B cell (primary cell): ENCODE results near the gene BNIP3.

Experiments used
- EZH2 ChIP-seq: IDR thresholded peaks from 2 replicates; pipeline ENCODE4 v1.6.1; 2012; ENCODE audit warnings: borderline replicate concordance, low read depth, mild to moderate bottlenecking, moderate library complexity, low read length; ENCODE audit not compliant: insufficient read depth, poor library complexity, severe bottlenecking
- TF ChIP-seq, protein P1 (sequence below): fragments of 200-600 bp; IDR thresholded peaks from one replicate; pipeline ENCODE4 v1.8.0; 2022; ENCODE audit warnings: antibody characterized with exemption, mild to moderate bottlenecking

GRCh38 chr10:131937836-131938235 is 43.9 kb downstream of the BNIP3 start:
- TF ChIP-seq, protein P1, sequence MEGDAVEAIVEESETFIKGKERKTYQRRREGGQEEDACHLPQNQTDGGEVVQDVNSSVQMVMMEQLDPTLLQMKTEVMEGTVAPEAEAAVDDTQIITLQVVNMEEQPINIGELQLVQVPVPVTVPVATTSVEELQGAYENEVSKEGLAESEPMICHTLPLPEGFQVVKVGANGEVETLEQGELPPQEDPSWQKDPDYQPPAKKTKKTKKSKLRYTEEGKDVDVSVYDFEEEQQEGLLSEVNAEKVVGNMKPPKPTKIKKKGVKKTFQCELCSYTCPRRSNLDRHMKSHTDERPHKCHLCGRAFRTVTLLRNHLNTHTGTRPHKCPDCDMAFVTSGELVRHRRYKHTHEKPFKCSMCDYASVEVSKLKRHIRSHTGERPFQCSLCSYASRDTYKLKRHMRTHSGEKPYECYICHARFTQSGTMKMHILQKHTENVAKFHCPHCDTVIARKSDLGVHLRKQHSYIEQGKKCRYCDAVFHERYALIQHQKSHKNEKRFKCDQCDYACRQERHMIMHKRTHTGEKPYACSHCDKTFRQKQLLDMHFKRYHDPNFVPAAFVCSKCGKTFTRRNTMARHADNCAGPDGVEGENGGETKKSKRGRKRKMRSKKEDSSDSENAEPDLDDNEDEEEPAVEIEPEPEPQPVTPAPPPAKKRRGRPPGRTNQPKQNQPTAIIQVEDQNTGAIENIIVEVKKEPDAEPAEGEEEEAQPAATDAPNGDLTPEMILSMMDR = no peak
- no peak for TF ChIP-seq EZH2
